Adrenal gland (tissue), 5 donors: ENCODE measurements around the gene POC1A.

Source experiments
- CTCF ChIP-seq, 6 experiments: fragments of 450-650 bp in 4 of 6; fragments of 200-600 bp in 2 of 6; sonication (generic) in 1 of 6; IDR thresholded peaks; 1 replicate in 5 of 6; 2 replicates in 1 of 6; pipeline versions ENCODE4 v1.5.1 to v1.8.0; 2016 to 2021; ENCODE audit warnings: antibody characterized with exemption in 6 of 6, mild to moderate bottlenecking in 2 of 6, moderate library complexity in 1 of 6
- POLR2A ChIP-seq, 2 donors: fragments of 450-650 bp; IDR thresholded peaks; one replicate each; pipeline ENCODE4 v1.6.1; 2017; ENCODE audit warnings: antibody characterized with exemption in 2 of 2, mild to moderate bottlenecking in 2 of 2, moderate library complexity in 1 of 2
- donor health status: DM: no; HTN: no; CAD: no.

GRCh38 chr3:52062505-52062904 is 91.7 kb downstream of the POC1A start:
- no peak for TF ChIP-seq CTCF (IDR thresholded peaks at IDR 0.05)
- no peak for TF ChIP-seq POLR2A (IDR thresholded peaks at IDR 0.05)
